Measurements from ENCODE around the gene NBR1. TPM values are rescaled to one million over a fixed set of nuclear protein-coding genes. Genes with fewer than 3 reads are reported as not detected.
"Not testable (repeated sequence)": the region's sequence is repeated elsewhere in the genome, so short reads cannot be mapped to it uniquely, and the experiment has no call there.

The NBR1 gene
- total and polyA plus RNA-seq, 2 experiments from 2014 or later, result 12.6 to 36.8 TPM

GRCh38 chr17:43135454-43135819 lies 35.6 kb upstream of the NBR1 start:
- Mint-ChIP-seq H3K27ac (no peak overlapping the region), H3K9me3 (peaks cover 17% of the 10 kb centered on the region; the same call in 2 of the 3 replicates), H3K4me1 (peaks cover 5% of the 10 kb centered on the region), H3K4me3 (no peak overlapping the region), H3K27me3 (ENCODE audit: insufficient read depth, low read depth, poor library complexity) (peaks cover 2% of the 10 kb centered on the region), H3K36me3 (ENCODE audit: low read depth) (peaks cover 50% of the 10 kb centered on the region)
- Histone ChIP-seq H3F3A (replicated peaks; ENCODE audit: low read depth) (0 out of 2 replicates have a peak, but pooled peaks cover 2% of the 10 kb centered on the region), H3K4me3 (no peak overlapping the region), H3K27me3 (ENCODE audit: insufficient read depth) (no peaks in the 10 kb centered on the region), H3K36me3 (ENCODE audit: insufficient read depth) (no peaks in the 10 kb centered on the region), H3K4me1 (ENCODE audit: insufficient read depth) (no peaks in the 10 kb centered on the region), H3K4me2 (no peak overlapping the region), H3K79me2 (replicated peaks; ENCODE audit: insufficient read depth) (no peaks in the 10 kb centered on the region), H4K20me1 (replicated peaks; ENCODE audit: insufficient read depth) (no peaks in the 10 kb centered on the region), H2AFZ (no peak overlapping the region), H3K9me2 (ENCODE audit: insufficient read depth) (no peaks in the 10 kb centered on the region), H3K27ac (ENCODE audit: low read depth) (no peak overlapping the region)
- DNase-seq (ENCODE audit: low spot score) (peak; percentile 59), ATAC-seq (peak; percentile 90)
- TF ChIP-seq CTCF (conservative IDR thresholded peaks at IDR 0.05; ENCODE audit: low read depth in 2 of 2) (peak; percentile 34 to 60), STAT1 (IDR thresholded peaks at IDR 0.05; ENCODE audit: unreplicated experiment) (no peak), REST (IDR thresholded peaks at IDR 0.05; ENCODE audit: unreplicated experiment) (no peak), JUNB (IDR thresholded peaks at IDR 0.05; ENCODE audit: unreplicated experiment) (no peak), ZNF114 (CRISPR knock-in tag; IDR thresholded peaks at IDR 0.05) (no peak), POLR2AphosphoS5 (IDR thresholded peaks at IDR 0.05; ENCODE audit: low read depth) (no peak), EZH2 (IDR thresholded peaks at IDR 0.05; ENCODE audit: low read depth, unreplicated experiment) (no peak)

GRCh38 chr17:43136574-43136973 lies 34.4 kb upstream of the NBR1 start:
- not testable (repeated sequence) for H3K9me2 ChIP-seq (ENCODE audit: insufficient read depth); H3F3A ChIP-seq (replicated peaks; ENCODE audit: low read depth); ATAC-seq; DNase-seq (ENCODE audit: low spot score); H3K4me3 Mint-ChIP-seq; H4K20me1 ChIP-seq (replicated peaks; ENCODE audit: insufficient read depth); H3K79me2 ChIP-seq (replicated peaks; ENCODE audit: insufficient read depth); H3K4me2 ChIP-seq; H3K36me3 ChIP-seq (ENCODE audit: insufficient read depth); H3K4me1 ChIP-seq (ENCODE audit: insufficient read depth); H2AFZ ChIP-seq; H3K4me3 ChIP-seq; H3K27me3 ChIP-seq (ENCODE audit: insufficient read depth); H3K27me3 Mint-ChIP-seq (ENCODE audit: insufficient read depth, low read depth, poor library complexity); H3K27ac ChIP-seq (ENCODE audit: low read depth); H3K27ac Mint-ChIP-seq
- Mint-ChIP-seq H3K36me3 (ENCODE audit: low read depth) (peaks cover 57% of the 10 kb centered on the region), H3K4me1 (peaks cover 11% of the 10 kb centered on the region), H3K9me3 (peaks cover 17% of the 10 kb centered on the region; the same call in 2 of the 3 replicates)

GRCh38 chr17:43138531-43138930 lies 32.5 kb upstream of the NBR1 start:
- H3K27me3 Mint-ChIP-seq (ENCODE audit: insufficient read depth, low read depth, poor library complexity); H3K4me3 ChIP-seq; H2AFZ ChIP-seq; H3K4me1 ChIP-seq (ENCODE audit: insufficient read depth); H3K27ac Mint-ChIP-seq; H3K9me2 ChIP-seq (ENCODE audit: insufficient read depth); H3K27me3 ChIP-seq (ENCODE audit: insufficient read depth); H3K27ac ChIP-seq (ENCODE audit: low read depth); H3K4me2 ChIP-seq; H3K79me2 ChIP-seq (replicated peaks; ENCODE audit: insufficient read depth); H4K20me1 ChIP-seq (replicated peaks; ENCODE audit: insufficient read depth); H3F3A ChIP-seq (replicated peaks; ENCODE audit: low read depth); H3K36me3 ChIP-seq (ENCODE audit: insufficient read depth); DNase-seq (ENCODE audit: low spot score); ATAC-seq; H3K4me3 Mint-ChIP-seq: not testable (repeated sequence)
- peaks cover 15% of the 10 kb centered on the region for H3K4me1 Mint-ChIP-seq
- peaks cover 42% of the 10 kb centered on the region for H3K36me3 Mint-ChIP-seq (ENCODE audit: low read depth)
- H3K9me3 Mint-ChIP-seq, result peaks cover 17% of the 10 kb centered on the region; the same call in 2 of the 3 replicates

Measured in GM23338 (cell line).